Placental epithelial cell (primary cell): Measurements from ENCODE around the gene STAG2. TPM values are rescaled to one million over a fixed set of nuclear protein-coding genes. Genes with fewer than 3 reads are reported as not detected.

Source experiments
- total RNA-seq: library from RNA; depleted of rRNA; stranded (reverse); fragments of >200 nt; gene quantifications from 2 replicates; pipeline ENCODE4 v1.2.3, GENCODE V29; 2012

Gene STAG2
- 53.6 and 60.9 TPM in 2 replicates for total RNA-seq

GRCh38 chrX:123961268-123962005 lies at the start of gene STAG2:
Gene STAG2, plus strand, starts transcription at chrX:123961706. Its CDS starts 60,922 bp downstream, at chrX:124022628.

Other genes with a start within 250 kb of the STAG2 start
- 74.3 and 124 TPM in 2 replicates for gene THOC2, start 228.7 kb upstream of the STAG2 start, total RNA-seq
- 18.1 and 25.3 TPM in 2 replicates for gene XIAP, start 101.7 kb upstream of the STAG2 start, total RNA-seq